B cell (primary cell): ENCODE data around the gene TRNT1. TPM values are rescaled to one million over a fixed set of nuclear protein-coding genes. Genes with fewer than 3 reads are reported as not detected.

ENCODE experiments used
- ATAC-seq: fragments of 200-7000 bp; cut with Tn5 transposase; one replicate; pipeline ENCODE4 v1.10.0; 2021; ENCODE audit warnings: low read depth, mild to moderate bottlenecking, moderate number of reproducible peaks, moderate library complexity
- CTCF ChIA-PET: fragments of 350-600 bp; sonication (Branson Sonifier 250); formaldehyde crosslinking; loops from one replicate; lab custom pipeline; 2021; ENCODE audit warnings: antibody characterized with exemption, inconsistent platforms; lab: Charles Lee
- POLR2A ChIA-PET: fragments of 350-600 bp; sonication (Branson Sonifier 250); formaldehyde crosslinking; loops from one replicate; lab custom pipeline; 2021; ENCODE audit warnings: antibody characterized with exemption; lab: Charles Lee
- DNase-seq: peaks from one replicate; pipeline ENCODE4 v3.0.0; 2013
- H2AFZ ChIP-seq: 2 replicates; pipeline ENCODE4 v1.6.1; 2012; ENCODE audit warnings: mild to moderate bottlenecking, low read depth, low read length; ENCODE audit not compliant: insufficient read depth, poor library complexity, severe bottlenecking
- H3K27ac ChIP-seq, 2 donors: 1 replicate in 1 of 2; 2 replicates in 1 of 2; pipeline ENCODE4 v1.5.1; 2012 to 2013; ENCODE audit warnings: low read length in 2 of 2, mild to moderate bottlenecking in 2 of 2, moderate library complexity in 1 of 2
- H3K27me3 ChIP-seq, 4 experiments: fragments of 200-600 bp in 1 of 4; sonication (generic) in 1 of 4; replicated peaks in 1 of 4; 1 replicate in 2 of 4; 2 replicates in 2 of 4; pipeline versions ENCODE4 v1.6.1 to v1.7.0; 2013 to 2016; ENCODE audit warnings: low read length in 3 of 4, mild to moderate bottlenecking in 2 of 4, mixed read lengths in 1 of 4, moderate library complexity in 1 of 4; ENCODE audit not compliant: insufficient read depth in 4 of 4, control insufficient read depth in 3 of 4; ENCODE audit errors: control extremely low read depth in 1 of 4
- H3K36me3 ChIP-seq, 2 experiments: replicated peaks in 1 of 2; 1 replicate in 1 of 2; 2 replicates in 1 of 2; pipeline versions ENCODE4 v1.6.1 to v1.7.1; 2013; ENCODE audit warnings: low read length in 1 of 2; ENCODE audit not compliant: insufficient read depth in 2 of 2, control insufficient read depth in 1 of 2; ENCODE audit errors: control extremely low read depth in 1 of 2, extremely low read depth in 1 of 2
- H3K4me1 ChIP-seq, 2 donors: fragments of 200-600 bp in 1 of 2; sonication (generic) in 1 of 2; 1 replicate in 1 of 2; 2 replicates in 1 of 2; pipeline versions ENCODE4 v1.5.1 to v1.6.1; 2013 to 2017; ENCODE audit warnings: low read length in 2 of 2; ENCODE audit not compliant: control insufficient read depth in 2 of 2, insufficient read depth in 2 of 2
- H3K4me2 ChIP-seq: replicated peaks from 2 replicates; pipeline ENCODE3; 2012; ENCODE audit warnings: mild to moderate bottlenecking, low read depth, low read length; ENCODE audit not compliant: poor library complexity, severe bottlenecking
- H3K4me3 ChIP-seq, 5 experiments: fragments of 200-600 bp in 1 of 5; sonication (generic) in 1 of 5; 1 replicate in 3 of 5; 2 replicates in 2 of 5; pipeline versions ENCODE4 v1.5.1 to v1.7.0; 2011 to 2016; ENCODE audit warnings: low read length in 4 of 5, mild to moderate bottlenecking in 4 of 5, low read depth in 2 of 5, control low read depth in 1 of 5, moderate library complexity in 1 of 5; ENCODE audit not compliant: insufficient read depth in 1 of 5; ENCODE audit errors: control extremely low read depth in 1 of 5, extremely low read depth in 1 of 5
- H3K79me2 ChIP-seq: fragments of 200-600 bp; sonication (generic); one replicate; pipeline ENCODE4 v1.6.0; 2016; ENCODE audit warnings: low read length; ENCODE audit not compliant: control insufficient read depth, insufficient read depth
- H3K9ac ChIP-seq: fragments of 200-600 bp; sonication (generic); 2 replicates; pipeline ENCODE4 v1.6.1; 2017; ENCODE audit warnings: mild to moderate bottlenecking, low read length, moderate library complexity
- H3K9me3 ChIP-seq, 3 donors: one replicate each; pipeline versions ENCODE4 v1.6.1 to v1.7.1; 2013; ENCODE audit warnings: low read length in 2 of 3; ENCODE audit not compliant: control insufficient read depth in 2 of 3, insufficient read depth in 1 of 3; ENCODE audit errors: control extremely low read depth in 1 of 3
- H4K20me1 ChIP-seq: 2 replicates; pipeline ENCODE4 v1.6.0; 2012; ENCODE audit warnings: mild to moderate bottlenecking, low read length; ENCODE audit not compliant: insufficient read depth, control insufficient read depth, poor library complexity, severe bottlenecking
- H3K27ac Mint-ChIP-seq: one replicate; pipeline ENCODE4 v1.8.0; 2021; ENCODE audit warnings: mixed read lengths
- H3K27me3 Mint-ChIP-seq: one replicate; pipeline ENCODE4 v1.8.0; 2021; ENCODE audit warnings: mixed read lengths
- H3K4me1 Mint-ChIP-seq: one replicate; pipeline ENCODE4 v1.8.0; 2021; ENCODE audit warnings: mixed read lengths
- H3K4me3 Mint-ChIP-seq: one replicate; pipeline ENCODE4 v1.8.0; 2021; ENCODE audit warnings: mixed read lengths
- H3K9me3 Mint-ChIP-seq: one replicate; pipeline ENCODE4 v1.8.0; 2022; ENCODE audit warnings: mixed read lengths; ENCODE audit not compliant: insufficient read depth
- CTCF ChIP-seq: fragments of 200-600 bp; IDR thresholded peaks from one replicate; pipeline ENCODE4 v1.8.0; 2022; ENCODE audit warnings: antibody characterized with exemption, mild to moderate bottlenecking
- EZH2 ChIP-seq: IDR thresholded peaks from 2 replicates; pipeline ENCODE4 v1.6.1; 2012; ENCODE audit warnings: borderline replicate concordance, low read depth, mild to moderate bottlenecking, moderate library complexity, low read length; ENCODE audit not compliant: insufficient read depth, poor library complexity, severe bottlenecking
- WGBS: methylation state at CpG from one replicate; pipeline ENCODE4 v1.1.5; 2013; ENCODE audit warnings: missing lambda C conversion rate; ENCODE audit not compliant: insufficient coverage; 5-methylcytosine and 5-hydroxymethylcytosine counted together
- intact Hi-C: fragments of 100-400 bp; cut with micrococcal nuclease; formaldehyde crosslinking; loops from one replicate; pipeline ENCODE4 v1.10.0; 2022
- polyA plus RNA-seq: library from polyadenylated mRNA; depleted of rRNA; stranded (reverse); fragments of >200 nt; gene quantifications from 2 replicates; pipeline ENCODE4 v1.2.3, GENCODE V29; 2012
- total RNA-seq, 2 donors: library from RNA; stranded (reverse); fragments of 120-200 nt in 1 of 2; gene quantifications; 1 replicate in 1 of 2; 2 replicates in 1 of 2; pipeline versions ENCODE4 v1.2.3 to v1.2.4, GENCODE V29; 2013 to 2022

The TRNT1 gene
- total and polyA plus RNA-seq, 2 donors (not counting 1 experiment from before 2014, with no cell fraction given): 4.5 to 40.6 TPM

GRCh38 chr3:3125977-3126376 lies 763 bp upstream of the TRNT1 start:
- no peaks in the 10 kb centered on the region for H3K9me3 Mint-ChIP-seq
- H3K9me3 ChIP-seq: peaks cover 0 to 4% (median 0%) of the 10 kb centered on the region in 3 donors
- H4K20me1 ChIP-seq: no peaks in the 10 kb centered on the region
- peak overlapping the region; percentile 98 for H2AFZ ChIP-seq
- no peak for TF ChIP-seq EZH2
- no peak for TF ChIP-seq CTCF
- peak overlapping the region; percentile 87 to 97 for H3K27ac ChIP-seq
- ATAC-seq (no peak), DNase-seq (peak; percentile 9)
- H3K4me1 ChIP-seq: peaks cover 15 to 24% of the 10 kb centered on the region in 2 donors
- no peaks in the 10 kb centered on the region for H3K27me3 Mint-ChIP-seq
- POLR2A ChIA-PET: interaction anchor here (0.6 kb wide), 1 partner anchor 1704 kb away, joined by 3 read pairs; no protein-coding TSS in a partner anchor
- intact Hi-C loops: loop anchor here (1.0 to 5.0 kb wide), 4 partner anchors 15 to 1366 kb away; partner anchors contain the start of genes CRBN, IL5RA, ITPR1 and SETMAR
- H3K79me2 ChIP-seq: peaks cover 47% of the 10 kb centered on the region
- peak overlapping the region; percentile 97 for H3K27ac Mint-ChIP-seq
- peak overlapping the region; percentile 86 for H3K4me2 ChIP-seq
- H3K4me3 Mint-ChIP-seq: peak overlapping the region; percentile 97
- no peaks in the 10 kb centered on the region for H3K27me3 ChIP-seq
- 97% methylated on average over 22 of the region's 24 CpGs for WGBS
- H3K36me3 ChIP-seq: peaks cover 3 to 23% of the 10 kb centered on the region in 2 experiments
- peak overlapping the region; percentile 95 for H3K9ac ChIP-seq
- CTCF ChIA-PET: no interaction called here
- H3K4me3 ChIP-seq: peak overlapping the region; percentile 60 to 97 (median 86)
- H3K4me1 Mint-ChIP-seq: peaks cover 30% of the 10 kb centered on the region

- Histone ChIP-seq H4K20me1 (no peaks in the 10 kb centered on the region), H3K79me2 (peaks cover 51% of the 10 kb centered on the region), H3K36me3 (peaks cover 3 to 23% of the 10 kb centered on the region in 2 experiments), H3K27ac (peak overlapping the region; percentile 89 to 97), H3K9me3 (peaks cover 0 to 4% (median 0%) of the 10 kb centered on the region in 3 donors), H3K9ac (peak overlapping the region; percentile 95), H3K4me3 (peak overlapping the region; percentile 72 to 97 (median 86)), H2AFZ (peak overlapping the region; percentile 98), H3K27me3 (no peaks in the 10 kb centered on the region), H3K4me2 (peak overlapping the region; percentile 86), H3K4me1 (peaks cover 15 to 24% of the 10 kb centered on the region in 2 donors)
- CTCF ChIA-PET: interaction anchor here (1.4 kb wide), 1 partner anchor 45 kb away, joined by 3 read pairs; no protein-coding TSS in a partner anchor
- DNase-seq: no peak
- Mint-ChIP-seq H3K9me3 (no peaks in the 10 kb centered on the region), H3K27me3 (no peaks in the 10 kb centered on the region), H3K27ac (peak overlapping the region; percentile 97), H3K4me1 (peaks cover 30% of the 10 kb centered on the region), H3K4me3 (peak overlapping the region; percentile 97)
- intact Hi-C loops: loop anchor here (2.0 to 5.0 kb wide), 2 partner anchors 17 to 1365 kb away; partner anchors contain the start of genes IL5RA and ITPR1
- TF ChIP-seq EZH2 (no peak), CTCF (no peak)
- no peak for ATAC-seq
- WGBS: 31% methylated on average over 14 of the region's 20 CpGs
- POLR2A ChIA-PET: no interaction called here
Measured at GRCh38 chr3:3127432-3128010, 781 bp downstream of the TRNT1 start.
